Esophagus muscularis mucosa (tissue), 3 donors: ENCODE data around the gene SPOCD1.

Source experiments
- CTCF ChIP-seq, 3 experiments: fragments of 200-600 bp in 2 of 3; fragments of 450-650 bp in 1 of 3; sonication (generic) in 2 of 3; IDR thresholded peaks; one replicate each; pipeline ENCODE4 v1.5.1; 2017 to 2019; ENCODE audit warnings: antibody characterized with exemption in 3 of 3, mild to moderate bottlenecking in 2 of 3, moderate library complexity in 1 of 3
- POLR2AphosphoS5 ChIP-seq, 2 donors: sonication (generic); formaldehyde crosslinking; IDR thresholded peaks; one replicate each; pipeline ENCODE4 v1.6.1; 2017; ENCODE audit warnings: antibody characterized with exemption in 2 of 2

- no peak for TF ChIP-seq CTCF (IDR thresholded peaks at IDR 0.05)
- no peak for TF ChIP-seq POLR2AphosphoS5 (IDR thresholded peaks at IDR 0.05)
Observed at GRCh38 chr1:31822766-31823165, 6.9 kb upstream of the SPOCD1 start.
